OCI-LY7 (cell line): ENCODE measurements around the gene DAPK2. TPM values are rescaled to one million over a fixed set of nuclear protein-coding genes. Genes with fewer than 3 reads are reported as not detected.

ENCODE experiments used
- BruUV-seq: library from RNA; stranded (reverse); fragments of 400-500 nt; replicated peaks from 2 replicates; lab custom pipeline; 2021; lab: Mats Ljungman, UMichigan
- CTCF ChIA-PET: fragments of 300-600 bp; sonication (Branson Sonifier 250); formaldehyde crosslinking; loops from one replicate; lab custom pipeline; 2022; ENCODE audit warnings: antibody characterized with exemption; ENCODE audit not compliant: unreplicated experiment; lab: Charles Lee
- POLR2A ChIA-PET: fragments of 300-600 bp; sonication (Branson Sonifier 250); formaldehyde crosslinking; loops from one replicate; lab custom pipeline; 2022; ENCODE audit warnings: antibody characterized with exemption; lab: Charles Lee
- DNase-seq: peaks from one replicate; pipeline ENCODE4 v3.0.0-alpha.2; 2015; ENCODE audit warnings: low spot score
- H2AFZ ChIP-seq: fragments of 200-600 bp; sonication (generic), shearing (Covaris generic); 2 replicates; pipeline ENCODE4 v1.6.1; 2014; ENCODE audit warnings: mild to moderate bottlenecking, antibody characterized with exemption, low read length, moderate library complexity
- H3K27ac ChIP-seq: fragments of 200-600 bp; sonication (generic); 2 replicates; pipeline ENCODE4 v1.5.1; 2014; ENCODE audit warnings: mixed run types, low read depth, mild to moderate bottlenecking, moderate library complexity, low read length, inconsistent platforms; ENCODE audit not compliant: poor library complexity, severe bottlenecking
- H3K36me3 ChIP-seq: fragments of 200-600 bp; sonication (generic); 2 replicates; pipeline ENCODE4 v1.6.1; 2014; ENCODE audit warnings: mild to moderate bottlenecking, antibody characterized with exemption, low read length, moderate library complexity, mixed read lengths; ENCODE audit not compliant: insufficient read depth
- H3K4me1 ChIP-seq: fragments of 200-600 bp; sonication (generic); 2 replicates; pipeline ENCODE4 v1.5.1; 2014; ENCODE audit warnings: mild to moderate bottlenecking, low read length; ENCODE audit not compliant: insufficient read depth, poor library complexity, severe bottlenecking
- H3K4me2 ChIP-seq: fragments of 200-600 bp; sonication (generic); 2 replicates; pipeline ENCODE4 v1.6.1; 2014; ENCODE audit warnings: mild to moderate bottlenecking, low read length
- H3K4me3 ChIP-seq: fragments of 200-600 bp; sonication (generic); 2 replicates; pipeline ENCODE4 v1.5.1; 2014; ENCODE audit warnings: mild to moderate bottlenecking, low read depth, low read length; ENCODE audit not compliant: poor library complexity, severe bottlenecking
- H3K79me2 ChIP-seq: fragments of 200-600 bp; sonication (generic); 2 replicates; pipeline ENCODE4 v1.6.1; 2016; ENCODE audit warnings: low read depth, mild to moderate bottlenecking, low read length, moderate library complexity, mixed read lengths; ENCODE audit not compliant: insufficient read depth
- H3K9me2 ChIP-seq: fragments of 200-600 bp; sonication (generic); 2 replicates; pipeline ENCODE4 v1.6.1; 2016; ENCODE audit warnings: mild to moderate bottlenecking, low read length, mixed read lengths; ENCODE audit not compliant: insufficient read depth
- H3K9me3 ChIP-seq: fragments of 200-600 bp; sonication (generic); 2 replicates; pipeline ENCODE4 v1.6.1; 2014; ENCODE audit warnings: mild to moderate bottlenecking, mixed run types, low read length, mixed read lengths
- H4K20me1 ChIP-seq: fragments of 200-600 bp; sonication (generic); 2 replicates; pipeline ENCODE4 v1.6.1; 2014; ENCODE audit warnings: mild to moderate bottlenecking, antibody characterized with exemption, low read length, moderate library complexity, mixed read lengths; ENCODE audit not compliant: insufficient read depth
- EZH2phosphoT487 ChIP-seq: fragments of 200-600 bp; sonication (generic); IDR thresholded peaks from 2 replicates; pipeline ENCODE4 v1.6.1; 2018; ENCODE audit warnings: low read depth, borderline replicate concordance, mild to moderate bottlenecking, mixed run types, antibody characterized with exemption, low read length, moderate library complexity, mixed read lengths
- intact Hi-C: fragments of 100-400 bp; cut with micrococcal nuclease; formaldehyde crosslinking; loops from one replicate; pipeline ENCODE4 v1.10.0; 2022; ENCODE audit not compliant: unreplicated experiment
- total RNA-seq, 2 experiments: library from RNA; depleted of rRNA in 1 of 2; stranded (reverse); fragments of >200 nt in 1 of 2; shearing (Covaris generic) in 1 of 2; gene quantifications; 2 replicates each; pipeline ENCODE4 v1.2.3, GENCODE V29; 2014 to 2022
- TF ChIP-seq, protein P1 (sequence below): fragments of 200-600 bp; sonication (generic); conservative IDR thresholded peaks from 2 replicates; pipeline ENCODE4 v1.5.1; 2014; ENCODE audit warnings: mild to moderate bottlenecking, antibody characterized with exemption, low read length, moderate library complexity, mixed read lengths

DAPK2 gene
- total RNA-seq, 2 experiments from 2014 or later, result 0.36 to 1.2 TPM

DNA sequence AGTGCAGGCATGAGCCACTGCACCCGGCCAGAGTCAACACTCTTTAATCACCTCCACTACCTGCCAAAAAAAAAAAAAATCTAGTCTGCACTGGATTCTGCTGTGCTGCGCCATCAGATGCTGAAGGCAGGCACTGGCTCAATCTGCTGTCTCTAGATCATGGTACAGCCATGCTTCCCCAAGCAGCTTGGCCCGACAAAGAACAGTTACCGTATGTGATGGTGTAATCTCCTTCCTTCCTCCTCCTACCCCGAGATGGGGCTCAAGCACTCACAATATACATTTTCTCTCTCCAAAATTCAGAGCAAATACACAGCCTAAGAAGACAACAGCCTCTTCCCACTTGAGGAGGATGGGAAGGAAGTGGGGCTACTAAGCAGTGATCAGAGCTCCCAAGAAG is 45.1 kb downstream of the DAPK2 start:
- H3K9me2 ChIP-seq, result no peaks in the 10 kb centered on the region
- no peaks in the 10 kb centered on the region for H3K79me2 ChIP-seq
- H3K4me3 ChIP-seq, result no peak overlapping the region
- no peaks in the 10 kb centered on the region for H4K20me1 ChIP-seq
- intact Hi-C loops, result no loop called here
- ChIA-PET CTCF (no interaction called here), POLR2A (interaction anchor here (0.6 to 1.0 kb wide), 3 partner anchors 8 to 247 kb away, joined by 3 to 6 read pairs (median 3); no protein-coding TSS in a partner anchor)
- H2AFZ ChIP-seq, result no peak overlapping the region
- DNase-seq, result no peak
- no peak overlapping the region for H3K27ac ChIP-seq
- no peak overlapping the region for H3K4me2 ChIP-seq
- no TSS peak for BruUV-seq
- H3K36me3 ChIP-seq, result no peaks in the 10 kb centered on the region
- H3K9me3 ChIP-seq, result no peaks in the 10 kb centered on the region
- TF ChIP-seq, protein P1, sequence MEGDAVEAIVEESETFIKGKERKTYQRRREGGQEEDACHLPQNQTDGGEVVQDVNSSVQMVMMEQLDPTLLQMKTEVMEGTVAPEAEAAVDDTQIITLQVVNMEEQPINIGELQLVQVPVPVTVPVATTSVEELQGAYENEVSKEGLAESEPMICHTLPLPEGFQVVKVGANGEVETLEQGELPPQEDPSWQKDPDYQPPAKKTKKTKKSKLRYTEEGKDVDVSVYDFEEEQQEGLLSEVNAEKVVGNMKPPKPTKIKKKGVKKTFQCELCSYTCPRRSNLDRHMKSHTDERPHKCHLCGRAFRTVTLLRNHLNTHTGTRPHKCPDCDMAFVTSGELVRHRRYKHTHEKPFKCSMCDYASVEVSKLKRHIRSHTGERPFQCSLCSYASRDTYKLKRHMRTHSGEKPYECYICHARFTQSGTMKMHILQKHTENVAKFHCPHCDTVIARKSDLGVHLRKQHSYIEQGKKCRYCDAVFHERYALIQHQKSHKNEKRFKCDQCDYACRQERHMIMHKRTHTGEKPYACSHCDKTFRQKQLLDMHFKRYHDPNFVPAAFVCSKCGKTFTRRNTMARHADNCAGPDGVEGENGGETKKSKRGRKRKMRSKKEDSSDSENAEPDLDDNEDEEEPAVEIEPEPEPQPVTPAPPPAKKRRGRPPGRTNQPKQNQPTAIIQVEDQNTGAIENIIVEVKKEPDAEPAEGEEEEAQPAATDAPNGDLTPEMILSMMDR, result no peak
- no peak for TF ChIP-seq EZH2phosphoT487
- H3K4me1 ChIP-seq, result peaks cover 9% of the 10 kb centered on the region

DNA sequence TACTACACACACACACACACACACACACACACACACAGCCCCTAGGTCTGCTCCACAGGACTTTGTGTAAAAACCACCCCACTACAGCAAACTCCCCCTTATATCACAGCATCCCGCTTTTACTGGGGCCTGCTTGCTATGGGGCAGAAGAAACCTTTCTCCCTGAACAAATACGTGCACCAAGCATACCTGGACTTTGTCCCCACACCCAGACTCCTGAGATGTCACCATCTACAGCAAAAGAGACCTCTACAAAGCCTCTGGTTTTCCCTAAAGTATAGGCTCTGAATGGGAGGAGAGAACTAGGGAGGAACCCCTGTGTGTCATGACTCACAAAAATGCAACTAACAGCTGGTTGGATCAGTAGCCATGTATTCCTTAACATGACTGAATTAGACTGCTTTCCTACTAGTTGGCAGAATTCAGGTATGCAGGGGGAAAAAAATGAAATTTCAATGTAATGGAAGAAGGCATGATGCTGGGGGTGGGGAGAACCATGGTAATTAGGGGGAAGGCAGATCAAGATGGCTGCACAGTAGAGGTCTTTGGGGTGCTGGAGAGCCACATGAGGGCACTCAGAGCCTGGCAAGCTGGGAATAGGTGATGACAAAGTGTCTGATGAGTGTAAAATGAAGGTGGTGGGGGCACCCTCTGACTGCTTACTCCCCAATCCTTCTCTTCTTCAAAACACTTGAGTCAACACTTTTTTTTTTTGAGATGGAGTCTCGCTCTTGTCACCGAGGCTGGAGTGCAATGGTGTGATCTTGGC is 45.9 kb downstream of the DAPK2 start:
- Histone ChIP-seq H3K4me2 (no peak overlapping the region), H4K20me1 (no peaks in the 10 kb centered on the region), H3K9me2 (no peaks in the 10 kb centered on the region), H3K36me3 (no peaks in the 10 kb centered on the region), H3K4me1 (peaks cover 9% of the 10 kb centered on the region), H3K9me3 (no peaks in the 10 kb centered on the region), H3K79me2 (no peaks in the 10 kb centered on the region), H3K4me3 (no peak overlapping the region), H2AFZ (no peak overlapping the region), H3K27ac (no peak overlapping the region)
- no TSS peak for BruUV-seq
- POLR2A ChIA-PET, result interaction anchor here (0.7 kb wide), 1 partner anchor 112 kb away, joined by 3 read pairs; no protein-coding TSS in a partner anchor
- CTCF ChIA-PET, result no interaction called here
- intact Hi-C loops, result no loop called here
- no peak for DNase-seq
- TF ChIP-seq, protein P1, result no peak
- TF ChIP-seq EZH2phosphoT487, result no peak

DNA sequence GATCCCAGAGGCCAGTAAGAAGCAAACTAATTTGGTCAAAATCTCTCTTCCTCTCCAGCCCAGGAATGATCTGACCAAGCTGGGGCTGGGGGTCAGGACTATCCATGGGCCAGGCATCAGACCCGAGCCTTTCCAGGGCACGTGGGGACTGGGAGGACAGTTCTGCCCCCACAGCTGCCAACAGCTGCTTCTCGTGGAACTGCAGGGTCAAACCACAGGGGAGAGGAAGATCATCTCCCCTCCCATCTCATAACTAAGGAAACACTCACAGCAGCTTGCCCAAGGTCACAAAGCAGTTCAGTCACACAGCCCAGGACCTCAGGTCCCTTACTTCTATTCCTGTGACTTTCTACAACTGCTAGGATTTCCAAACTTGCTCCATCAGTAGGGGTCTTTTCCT is 47.1 kb downstream of the DAPK2 start:
- CTCF ChIA-PET, result no interaction called here
- H2AFZ ChIP-seq, result no peak overlapping the region
- TF ChIP-seq EZH2phosphoT487, result no peak
- TF ChIP-seq, protein P1, result no peak
- H3K27ac ChIP-seq, result no peak overlapping the region
- no TSS peak for BruUV-seq
- POLR2A ChIA-PET, result interaction anchor here (0.6 kb wide), 1 partner anchor 413 kb away, joined by 3 read pairs; no protein-coding TSS in a partner anchor
- H3K4me1 ChIP-seq, result peaks cover 9% of the 10 kb centered on the region
- no peaks in the 10 kb centered on the region for H4K20me1 ChIP-seq
- H3K9me3 ChIP-seq, result no peaks in the 10 kb centered on the region
- H3K4me2 ChIP-seq, result no peak overlapping the region
- intact Hi-C loops, result no loop called here
- H3K9me2 ChIP-seq, result no peaks in the 10 kb centered on the region
- H3K79me2 ChIP-seq, result no peaks in the 10 kb centered on the region
- H3K4me3 ChIP-seq, result no peak overlapping the region
- DNase-seq, result no peak
- no peaks in the 10 kb centered on the region for H3K36me3 ChIP-seq
